GM21576 (cell line): ENCODE measurements around the gene TENM4.
"Not testable (repeated sequence)": the region's sequence is repeated elsewhere in the genome, so short reads cannot be mapped to it uniquely, and the experiment has no call there.

ENCODE experiments used
- ATAC-seq: cut with Tn5 transposase; IDR thresholded peaks from one replicate; pipeline ENCODE4 v1.9.1; 2021; ENCODE audit warnings: mild to moderate bottlenecking, moderate library complexity; ENCODE audit not compliant: unreplicated experiment

The TENM4 gene

GRCh38 chr11:79258576-79258975 lies 182.3 kb downstream of the TENM4 start:
- no peak for ATAC-seq

GRCh38 chr11:79255965-79256364 lies 184.9 kb downstream of the TENM4 start:
- ATAC-seq: no peak

DNA sequence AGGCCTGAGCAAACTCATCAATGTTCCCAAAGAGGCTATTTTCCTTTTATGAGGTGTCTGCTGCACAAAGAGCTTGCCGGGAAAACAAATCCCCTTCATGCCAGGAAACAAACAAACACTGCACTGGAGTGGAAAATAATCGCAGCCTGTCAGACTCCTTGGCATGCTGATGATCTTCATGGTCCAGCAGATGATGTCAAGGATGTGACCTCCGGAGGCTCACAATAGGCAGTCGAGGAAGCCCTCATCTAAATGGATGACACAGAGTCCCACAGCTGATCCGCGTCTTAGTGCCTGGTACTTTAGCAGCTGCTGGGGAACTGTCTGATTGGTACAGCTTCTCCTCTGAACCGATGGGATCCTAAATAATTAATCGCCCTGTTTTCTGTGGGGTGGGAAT lies 187.6 kb downstream of the TENM4 start:
- ATAC-seq: no peak

- no peak for ATAC-seq
Observed at GRCh38 chr11:79249295-79249993, 191.4 kb downstream of the TENM4 start.

DNA sequence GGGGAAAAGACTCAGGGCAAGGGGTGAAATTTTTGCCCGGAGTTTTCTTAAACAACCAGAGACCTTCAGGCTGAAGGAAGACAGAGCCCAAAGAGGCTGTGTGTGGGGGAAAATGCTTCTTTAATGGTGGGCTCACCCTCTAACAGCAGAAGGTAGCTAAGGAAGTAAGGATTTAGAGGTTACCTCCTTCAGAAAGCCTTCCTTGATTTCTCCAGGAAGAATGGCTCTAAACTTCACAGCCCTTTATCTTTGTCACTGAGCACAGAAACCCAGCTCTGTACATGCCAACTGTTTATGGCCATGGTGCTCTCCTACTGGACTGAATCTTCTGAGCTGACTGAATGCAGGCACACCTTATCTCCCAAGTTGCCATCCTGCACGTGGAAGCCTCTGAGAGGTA lies 196.0 kb downstream of the TENM4 start:
- ATAC-seq: no peak

DNA sequence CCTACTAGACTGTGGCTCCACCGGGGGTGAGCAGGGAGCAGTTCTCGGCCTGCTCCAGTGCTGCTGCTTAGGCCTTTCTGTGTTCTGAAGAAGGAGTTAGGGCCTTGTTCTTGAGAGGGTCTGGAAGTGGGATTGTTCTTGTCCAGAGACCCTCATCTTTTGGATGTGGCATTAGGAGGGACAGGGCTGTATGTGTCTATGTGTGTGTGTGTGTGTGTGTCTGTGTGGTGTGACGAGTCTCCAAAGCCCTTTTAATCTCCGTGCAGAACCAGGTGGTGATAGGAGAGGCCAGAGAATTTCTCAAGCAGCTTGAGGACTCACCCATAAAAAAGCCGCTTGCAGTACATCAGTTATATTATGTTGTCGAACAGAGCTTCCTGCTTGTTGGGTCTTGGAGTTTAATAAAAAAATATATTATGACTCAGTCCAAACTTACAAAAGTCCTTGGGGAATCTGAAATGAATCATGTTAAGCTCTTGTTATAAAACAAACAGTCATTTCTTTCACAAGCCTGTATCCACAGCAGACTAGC lies 196.5 kb downstream of the TENM4 start:
- ATAC-seq: no peak

- ATAC-seq: no peak
Observed at GRCh38 chr11:79243422-79244210, 197.2 kb downstream of the TENM4 start.

GRCh38 chr11:79242616-79243015 lies 198.2 kb downstream of the TENM4 start:
- ATAC-seq: no peak

DNA sequence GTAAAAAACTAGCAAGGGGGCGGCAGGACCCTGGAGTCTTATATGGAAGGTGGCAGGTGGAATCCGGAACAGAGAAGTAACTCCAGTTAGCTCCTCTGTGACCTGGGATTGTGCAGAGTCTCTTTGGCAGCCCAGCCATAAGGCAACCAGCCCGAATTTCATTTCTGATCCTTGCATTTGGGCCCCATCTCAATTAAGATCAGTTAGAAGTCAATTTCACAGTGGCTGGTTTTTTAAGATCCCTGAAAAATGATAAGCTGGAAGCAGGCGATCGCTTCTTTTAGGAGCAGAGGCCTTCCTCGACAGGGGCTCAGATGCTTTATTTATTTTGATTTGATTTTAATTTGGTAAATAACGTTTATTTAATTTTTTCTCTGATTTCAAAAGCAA lies 199.0 kb downstream of the TENM4 start:
- no peak for ATAC-seq

GRCh38 chr11:79241205-79241851 lies 199.5 kb downstream of the TENM4 start:
- no peak for ATAC-seq

- ATAC-seq: no peak
Observed at GRCh38 chr11:79237703-79238102, 203.1 kb downstream of the TENM4 start.

DNA sequence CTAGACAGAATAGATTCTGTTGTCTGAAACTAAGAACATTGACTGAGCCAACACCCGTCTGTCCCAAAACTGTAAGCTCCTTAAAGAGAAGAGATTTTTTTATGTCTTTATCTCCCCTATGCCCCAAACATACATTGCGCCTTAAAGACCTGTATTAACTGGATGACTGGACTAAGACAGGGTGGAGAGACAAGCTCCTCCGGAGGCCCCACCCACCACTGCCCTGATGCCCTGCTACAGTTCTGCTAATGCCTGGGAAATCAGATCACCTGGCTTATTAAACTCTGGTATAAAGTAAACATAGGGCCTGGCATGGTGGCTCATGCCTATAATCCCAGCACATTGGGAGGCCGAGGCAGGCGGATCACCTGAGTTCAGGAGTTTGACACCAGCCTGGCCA lies 203.7 kb downstream of the TENM4 start:
- ATAC-seq: no peak

DNA sequence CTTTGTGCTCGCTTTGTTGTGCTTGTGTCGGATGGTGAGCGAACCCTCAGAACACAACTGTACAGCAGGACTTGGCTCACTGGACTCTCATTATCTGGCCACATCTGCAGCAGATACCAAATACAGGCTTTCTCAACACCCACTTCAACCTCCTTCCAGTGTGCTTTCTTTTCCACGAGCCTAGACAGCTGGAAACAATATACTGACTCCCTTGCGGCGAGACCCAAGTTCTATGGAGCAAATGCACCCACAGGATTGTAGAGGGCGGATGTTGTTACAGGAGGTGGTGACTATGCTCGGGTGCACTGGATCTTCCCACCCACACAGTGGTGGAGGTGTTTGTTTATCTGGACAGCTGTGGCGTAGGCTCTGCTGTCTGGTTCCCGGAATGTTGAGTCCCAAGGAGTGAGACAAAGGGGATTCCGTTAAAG lies 204.3 kb downstream of the TENM4 start:
- no peak for ATAC-seq

DNA sequence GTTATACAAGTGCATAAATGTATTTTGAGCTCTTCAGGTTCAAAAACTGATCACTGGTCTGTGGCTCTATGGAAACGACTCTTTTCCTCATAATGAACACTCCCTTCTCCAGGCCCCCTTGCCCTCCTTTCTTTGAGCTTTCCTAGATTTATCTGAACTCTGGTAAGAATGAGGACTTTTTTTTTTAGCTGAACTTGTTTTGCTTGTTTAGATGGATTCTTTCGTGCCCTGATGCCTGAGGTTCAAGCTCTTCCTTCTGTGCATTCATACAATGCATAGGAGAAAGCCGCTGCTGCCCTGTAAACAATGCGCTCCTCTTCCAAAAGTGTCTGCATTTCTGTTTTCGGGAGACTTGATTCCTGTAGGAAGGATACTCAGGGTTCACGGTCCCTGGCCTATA lies 205.1 kb downstream of the TENM4 start:
- no peak for ATAC-seq

DNA sequence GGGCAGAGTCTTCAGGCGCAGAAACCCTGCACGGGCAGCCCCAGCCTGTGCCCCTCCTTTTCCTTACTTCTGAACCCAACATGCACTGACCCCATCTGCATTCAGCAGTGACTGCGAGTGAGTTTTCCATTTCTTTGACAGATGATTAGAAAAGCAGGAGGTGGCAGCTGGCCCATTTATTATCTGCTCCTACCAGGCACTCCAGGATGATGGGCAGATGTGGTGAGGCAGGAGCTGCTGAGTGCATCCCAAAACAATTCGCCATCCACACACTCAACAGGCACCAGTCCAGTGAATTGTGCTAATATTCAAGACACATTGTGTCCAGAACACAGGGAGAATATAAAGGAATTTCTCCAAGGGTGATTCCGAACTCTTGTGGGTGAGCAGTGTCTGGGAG lies 208.5 kb downstream of the TENM4 start:
- no peak for ATAC-seq

DNA sequence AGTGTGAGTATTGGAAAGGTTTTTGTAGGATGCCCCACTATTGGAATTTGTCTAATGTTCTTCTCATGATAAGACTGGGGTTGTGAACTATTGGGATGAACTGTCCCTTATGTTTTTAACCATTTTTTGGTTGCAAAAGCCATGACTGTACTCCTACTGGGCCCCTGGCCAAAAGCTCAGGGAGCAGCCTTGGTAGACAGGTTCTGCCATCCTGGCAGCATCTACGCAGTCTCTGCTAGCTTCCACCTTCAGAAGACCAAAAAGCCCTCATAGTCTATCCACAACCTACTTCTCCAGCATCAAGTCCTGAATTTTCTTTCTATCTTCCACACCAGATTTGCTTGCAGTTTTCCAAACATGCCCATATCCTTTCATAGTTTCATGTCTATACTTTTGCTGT lies 211.8 kb downstream of the TENM4 start:
- no peak for ATAC-seq

DNA sequence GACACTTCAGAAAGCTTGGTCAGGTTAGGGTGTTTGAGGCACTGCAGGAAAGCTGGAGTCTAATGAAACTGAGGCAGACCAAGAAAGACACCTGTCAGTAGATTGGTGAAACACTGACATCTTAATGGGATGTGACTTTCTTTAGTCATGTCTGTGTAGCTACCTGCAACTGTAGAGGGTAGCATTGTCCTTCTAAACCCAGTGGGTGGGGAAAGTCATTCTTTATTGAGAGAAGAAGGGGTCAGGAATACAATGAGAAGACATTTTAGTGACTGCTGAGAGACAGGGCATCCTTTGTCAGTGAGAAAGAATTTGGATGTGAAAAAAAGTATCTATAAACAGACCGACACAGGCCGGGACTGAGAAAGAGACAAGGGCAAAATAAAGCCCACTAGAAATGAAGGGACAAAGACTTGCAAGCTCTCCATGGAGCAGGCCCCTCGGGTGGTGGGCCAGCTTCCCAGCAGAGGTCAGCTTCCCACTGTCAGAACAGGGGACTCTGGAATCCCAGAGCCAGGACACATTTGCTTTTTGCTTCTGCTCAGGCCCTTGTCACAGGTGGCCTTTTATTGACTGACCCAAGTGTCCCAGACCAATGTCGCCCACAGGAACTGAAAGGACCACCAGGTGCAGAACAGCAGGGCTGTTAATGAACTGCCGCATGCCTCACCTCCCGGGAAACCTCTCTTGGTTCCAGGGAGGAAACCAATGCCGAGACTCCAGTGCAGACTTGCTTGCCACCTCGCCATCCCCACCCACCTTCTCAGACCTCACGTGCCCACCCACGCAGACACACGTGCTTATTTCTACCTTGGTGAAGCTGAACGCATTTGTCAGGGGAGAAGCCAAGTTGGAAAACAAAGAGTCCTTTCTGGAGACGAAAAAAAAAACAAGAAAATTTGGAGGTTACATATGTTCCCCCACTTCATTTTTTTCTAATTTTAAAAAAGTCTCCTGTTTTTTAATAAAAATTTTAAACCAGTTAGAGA lies 212.8 kb downstream of the TENM4 start:
- ATAC-seq: no peak

GRCh38 chr11:79227308-79227707 lies 213.5 kb downstream of the TENM4 start:
- ATAC-seq: no peak

- ATAC-seq: no peak
Observed at GRCh38 chr11:79226126-79226525, 214.7 kb downstream of the TENM4 start.

DNA sequence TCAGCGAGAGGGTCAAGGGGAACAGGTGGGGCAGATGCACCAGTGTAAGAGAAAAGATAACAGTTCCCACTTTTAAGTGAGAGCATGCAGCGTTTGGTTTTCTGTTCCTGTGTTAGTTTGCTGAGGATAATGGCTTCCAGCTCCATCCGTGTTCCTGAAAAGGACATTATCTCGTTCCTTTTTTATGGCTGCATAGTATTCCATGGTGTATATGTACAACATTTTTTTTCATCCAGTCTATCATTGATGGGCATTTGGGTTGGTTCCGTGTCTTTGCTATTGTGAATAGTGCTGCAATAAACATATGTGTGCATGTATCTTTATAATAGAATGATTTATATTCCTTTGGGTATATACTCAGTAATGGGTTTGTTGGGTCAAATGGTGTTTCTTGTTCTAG lies 218.7 kb downstream of the TENM4 start:
- ATAC-seq: not testable (repeated sequence)
